Endothelial cell of umbilical vein (primary cell): ENCODE results near the gene SWI5.

Experiments used
- FOS ChIP-seq: IDR thresholded peaks from 2 replicates; pipeline ENCODE4 v1.6.1; 2011; ENCODE audit warnings: mild to moderate bottlenecking, low read length, moderate library complexity, borderline replicate concordance; ENCODE audit not compliant: insufficient read depth
- MYC ChIP-seq: IDR thresholded peaks from one replicate; pipeline ENCODE4 v1.6.1; 2011; ENCODE audit warnings: mild to moderate bottlenecking, low read depth, low read length
- POLR2A ChIP-seq: IDR thresholded peaks from 2 replicates; pipeline ENCODE4 v1.6.1; 2012; ENCODE audit warnings: low read depth, mild to moderate bottlenecking, control low read depth, low read length
- POLR2AphosphoS5 ChIP-seq: IDR thresholded peaks from 2 replicates; pipeline ENCODE4 v1.6.1; 2012; ENCODE audit warnings: low read depth, mild to moderate bottlenecking, control low read depth, low read length, moderate library complexity; ENCODE audit not compliant: insufficient read depth
- TF ChIP-seq, protein P1 (sequence below), 2 donors: IDR thresholded peaks; 1 replicate in 1 of 2; 2 replicates in 1 of 2; pipeline ENCODE4 v1.5.1; 2011; ENCODE audit warnings: low read length in 2 of 2, mild to moderate bottlenecking in 2 of 2, moderate library complexity in 2 of 2, control low read depth in 1 of 2, inconsistent platforms in 1 of 2, low read depth in 1 of 2; ENCODE audit not compliant: insufficient read depth in 1 of 2; ENCODE audit errors: extremely low read depth in 1 of 2

DNA sequence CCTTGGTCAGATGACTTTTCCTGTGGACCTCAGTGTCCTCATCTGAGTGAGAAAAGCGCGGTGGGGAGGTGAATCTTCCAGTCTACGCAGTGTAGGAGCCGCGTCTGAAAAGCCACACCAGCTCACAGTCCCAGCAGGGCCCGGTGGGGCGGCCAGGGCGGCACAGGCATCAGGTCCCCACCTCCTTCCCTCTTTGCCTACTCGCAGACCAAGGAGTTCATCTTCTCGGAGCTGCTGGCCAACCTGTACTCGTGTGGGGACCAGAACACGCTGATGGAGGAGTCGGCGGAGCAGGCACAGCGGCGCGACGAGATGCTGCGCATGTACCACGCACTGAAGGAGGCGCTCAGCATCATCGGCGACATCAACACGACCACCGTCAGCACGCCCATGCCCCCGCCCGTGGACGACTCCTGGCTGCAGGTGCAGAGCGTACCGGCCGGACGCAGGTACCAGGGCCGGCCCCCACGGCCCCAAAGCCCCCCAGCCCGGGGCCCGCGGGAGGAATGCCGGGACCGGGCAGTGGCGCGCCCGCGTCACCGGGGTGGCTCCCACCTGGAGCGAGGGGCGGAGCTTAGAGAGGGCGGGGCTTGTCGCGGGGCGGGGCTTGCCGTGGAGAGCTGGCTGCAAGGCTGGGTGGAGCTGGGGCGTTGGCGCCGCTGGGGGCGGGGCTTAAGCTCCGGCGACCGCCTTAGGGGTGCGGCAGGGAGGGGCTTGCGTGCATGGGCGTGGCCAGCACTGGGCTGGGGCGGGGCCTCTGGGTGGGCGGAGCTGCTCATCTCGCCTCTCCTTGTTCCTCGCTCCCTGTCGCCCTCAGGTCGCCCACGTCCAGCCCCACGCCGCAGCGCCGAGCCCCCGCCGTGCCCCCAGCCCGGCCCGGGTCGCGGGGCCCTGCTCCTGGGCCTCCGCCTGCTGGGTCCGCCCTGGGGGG, 25.9 kb upstream of the SWI5 start:
- no peak for TF ChIP-seq FOS
- no peak for TF ChIP-seq POLR2AphosphoS5
- TF ChIP-seq, protein P1, sequence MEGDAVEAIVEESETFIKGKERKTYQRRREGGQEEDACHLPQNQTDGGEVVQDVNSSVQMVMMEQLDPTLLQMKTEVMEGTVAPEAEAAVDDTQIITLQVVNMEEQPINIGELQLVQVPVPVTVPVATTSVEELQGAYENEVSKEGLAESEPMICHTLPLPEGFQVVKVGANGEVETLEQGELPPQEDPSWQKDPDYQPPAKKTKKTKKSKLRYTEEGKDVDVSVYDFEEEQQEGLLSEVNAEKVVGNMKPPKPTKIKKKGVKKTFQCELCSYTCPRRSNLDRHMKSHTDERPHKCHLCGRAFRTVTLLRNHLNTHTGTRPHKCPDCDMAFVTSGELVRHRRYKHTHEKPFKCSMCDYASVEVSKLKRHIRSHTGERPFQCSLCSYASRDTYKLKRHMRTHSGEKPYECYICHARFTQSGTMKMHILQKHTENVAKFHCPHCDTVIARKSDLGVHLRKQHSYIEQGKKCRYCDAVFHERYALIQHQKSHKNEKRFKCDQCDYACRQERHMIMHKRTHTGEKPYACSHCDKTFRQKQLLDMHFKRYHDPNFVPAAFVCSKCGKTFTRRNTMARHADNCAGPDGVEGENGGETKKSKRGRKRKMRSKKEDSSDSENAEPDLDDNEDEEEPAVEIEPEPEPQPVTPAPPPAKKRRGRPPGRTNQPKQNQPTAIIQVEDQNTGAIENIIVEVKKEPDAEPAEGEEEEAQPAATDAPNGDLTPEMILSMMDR (IDR thresholded peaks at IDR 0.05; ENCODE audit: extremely low read depth in 1 of 2, insufficient read depth in 1 of 2, low read depth in 1 of 2, low read length in 2 of 2) = no peak
- TF ChIP-seq POLR2A = no peak
- TF ChIP-seq MYC = no peak
